ENCODE measurements around the gene CNTFR.

The CNTFR gene

GRCh38 chr9:34592895-34593601 is 3.5 kb upstream of the CNTFR start:
- Histone ChIP-seq H3K4me3 (ENCODE audit: low read depth, low read length) (no peak overlapping the region), H2AFZ (no peak overlapping the region), H3K4me2 (ENCODE audit: low read length) (no peak overlapping the region), H3K9ac (no peak overlapping the region), H3K27ac (no peak overlapping the region), H3K27me3 (ENCODE audit: control insufficient read depth, insufficient read depth, low read length) (peaks cover 5% of the 10 kb centered on the region), H3K4me1 (no peaks in the 10 kb centered on the region), H3K79me2 (no peaks in the 10 kb centered on the region), H3K36me3 (ENCODE audit: control insufficient read depth, insufficient read depth, low read length) (no peaks in the 10 kb centered on the region), H3K9me3 (ENCODE audit: control insufficient read depth, low read length) (no peaks in the 10 kb centered on the region)
- no peak for TF ChIP-seq CTCF (IDR thresholded peaks at IDR 0.05)

- Histone ChIP-seq H3K36me3 (ENCODE audit: control insufficient read depth, insufficient read depth, low read length) (no peaks in the 10 kb centered on the region), H3K4me1 (no peaks in the 10 kb centered on the region), H3K9ac (no peak overlapping the region), H3K4me3 (ENCODE audit: low read depth, low read length) (no peak overlapping the region), H3K9me3 (ENCODE audit: control insufficient read depth, low read length) (no peaks in the 10 kb centered on the region), H3K27ac (no peak overlapping the region), H3K4me2 (ENCODE audit: low read length) (no peak overlapping the region), H3K27me3 (ENCODE audit: control insufficient read depth, insufficient read depth, low read length) (peaks cover 5% of the 10 kb centered on the region), H3K79me2 (no peaks in the 10 kb centered on the region), H2AFZ (no peak overlapping the region)
- no peak for TF ChIP-seq CTCF (IDR thresholded peaks at IDR 0.05)
Measured at GRCh38 chr9:34591917-34592866, 2.7 kb upstream of the CNTFR start.

DNA sequence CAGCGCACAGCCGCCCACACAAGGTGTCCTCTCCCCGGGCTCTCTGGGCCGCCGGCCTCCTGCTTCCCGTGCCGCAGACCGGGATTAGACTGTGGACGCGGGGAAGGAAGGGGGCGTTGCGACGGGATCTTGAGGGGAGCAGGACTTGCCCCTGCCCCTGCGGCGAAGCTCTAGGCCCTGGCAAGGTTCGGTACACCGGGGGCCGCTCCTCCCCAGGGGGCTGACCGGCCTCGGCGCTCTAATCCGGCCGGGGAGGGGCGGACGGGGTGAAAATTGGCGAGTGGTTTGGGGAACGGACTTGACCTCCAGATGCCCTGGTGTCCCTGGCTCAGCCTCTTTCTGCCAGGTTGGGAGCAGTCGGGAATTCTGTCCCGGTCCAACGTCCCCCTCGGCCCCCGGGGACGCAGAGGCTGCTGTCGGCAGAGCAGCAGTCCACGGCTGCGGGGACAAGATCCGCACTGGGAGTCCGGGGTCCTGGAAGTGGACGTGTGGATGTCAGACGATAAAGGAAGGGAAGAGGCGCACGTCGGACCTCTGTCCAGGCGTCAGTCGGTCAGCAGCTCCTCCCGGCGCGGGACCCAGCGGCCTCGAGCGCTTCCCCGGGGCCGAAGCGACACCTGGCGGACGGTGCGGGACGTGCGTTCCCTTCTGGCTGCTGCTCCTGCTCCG is 1.9 kb upstream of the CNTFR start:
- Histone ChIP-seq H3K4me1 (no peaks in the 10 kb centered on the region), H3K4me3 (ENCODE audit: low read depth, low read length) (no peak overlapping the region), H3K4me2 (ENCODE audit: low read length) (peak overlapping the region; percentile 65), H3K79me2 (no peaks in the 10 kb centered on the region), H2AFZ (peak overlapping the region; percentile 60), H3K9me3 (ENCODE audit: control insufficient read depth, low read length) (no peaks in the 10 kb centered on the region), H3K36me3 (ENCODE audit: control insufficient read depth, insufficient read depth, low read length) (no peaks in the 10 kb centered on the region), H3K9ac (no peak overlapping the region), H3K27me3 (ENCODE audit: control insufficient read depth, insufficient read depth, low read length) (peaks cover 5% of the 10 kb centered on the region), H3K27ac (no peak overlapping the region)
- peak; percentile 74 for TF ChIP-seq CTCF (IDR thresholded peaks at IDR 0.05)

- no peaks in the 10 kb centered on the region for H3K9me3 ChIP-seq (ENCODE audit: control insufficient read depth, low read length)
- H3K27me3 ChIP-seq (ENCODE audit: control insufficient read depth, insufficient read depth, low read length), result peaks cover 5% of the 10 kb centered on the region
- H3K4me3 ChIP-seq (ENCODE audit: low read depth, low read length), result no peak overlapping the region
- no peaks in the 10 kb centered on the region for H3K79me2 ChIP-seq
- H3K27ac ChIP-seq, result no peak overlapping the region
- TF ChIP-seq CTCF (IDR thresholded peaks at IDR 0.05), result no peak
- H3K4me1 ChIP-seq, result no peaks in the 10 kb centered on the region
- H3K4me2 ChIP-seq (ENCODE audit: low read length), result peak overlapping the region; percentile 65
- H2AFZ ChIP-seq, result peak overlapping the region; percentile 50
- H3K36me3 ChIP-seq (ENCODE audit: control insufficient read depth, insufficient read depth, low read length), result no peaks in the 10 kb centered on the region
- no peak overlapping the region for H3K9ac ChIP-seq
Measured at GRCh38 chr9:34590381-34591247, 1.1 kb upstream of the CNTFR start.

Measured in parathyroid adenoma (tissue), 2 donors.